Measurements from ENCODE around the gene SLC9A3.

Gene SLC9A3

GRCh38 chr5:435156-435790 is 89.0 kb downstream of the SLC9A3 start:
- Mint-ChIP-seq H3K4me3 (no peak overlapping the region), H3K27me3 (peaks cover 7 to 22% of the 10 kb centered on the region in 2 donors), H3K9me3 (no peaks in the 10 kb centered on the region), H3K36me3 (peaks cover 71 to 72% of the 10 kb centered on the region in 2 donors), H3K4me1 (peaks cover 23 to 48% of the 10 kb centered on the region in 2 donors), H3K27ac (no peak overlapping the region)
- DNase-seq = no peak
- no peak for ATAC-seq (replicated peaks)

- H3K4me3 Mint-ChIP-seq = no peak overlapping the region
- peaks cover 74 to 78% of the 10 kb centered on the region in 2 donors for H3K36me3 Mint-ChIP-seq
- no peak for DNase-seq
- peaks cover 23 to 48% of the 10 kb centered on the region in 2 donors for H3K4me1 Mint-ChIP-seq
- peaks cover 7 to 27% of the 10 kb centered on the region in 2 donors for H3K27me3 Mint-ChIP-seq
- ATAC-seq (replicated peaks) = no peak
- peak overlapping the region; percentile 56 for H3K27ac Mint-ChIP-seq
- H3K9me3 Mint-ChIP-seq = no peaks in the 10 kb centered on the region
Observed at GRCh38 chr5:434443-435146, 89.7 kb downstream of the SLC9A3 start.

- peaks cover 7 to 27% of the 10 kb centered on the region in 2 donors for H3K27me3 Mint-ChIP-seq
- peak overlapping the region; percentile 47 for H3K27ac Mint-ChIP-seq
- H3K4me3 Mint-ChIP-seq = no peak overlapping the region
- H3K36me3 Mint-ChIP-seq = peaks cover 76 to 78% of the 10 kb centered on the region in 2 donors
- H3K4me1 Mint-ChIP-seq = peaks cover 24 to 45% of the 10 kb centered on the region in 2 donors
- no peak for ATAC-seq (replicated peaks)
- DNase-seq = no peak
- H3K9me3 Mint-ChIP-seq = no peaks in the 10 kb centered on the region
Observed at GRCh38 chr5:433836-434235, 90.4 kb downstream of the SLC9A3 start.

GRCh38 chr5:432928-433791 is 91.1 kb downstream of the SLC9A3 start:
- Mint-ChIP-seq H3K9me3 (no peaks in the 10 kb centered on the region), H3K4me1 (peaks cover 24 to 45% of the 10 kb centered on the region in 2 donors), H3K36me3 (peaks cover 82 to 84% of the 10 kb centered on the region in 2 donors), H3K27me3 (peaks cover 7 to 27% of the 10 kb centered on the region in 2 donors), H3K27ac (peak overlapping the region; percentile 59), H3K4me3 (no peak overlapping the region)
- DNase-seq (no peak), ATAC-seq (replicated peaks) (no peak)

GRCh38 chr5:432201-432927 is 91.9 kb downstream of the SLC9A3 start:
- H3K27me3 Mint-ChIP-seq = peaks cover 7 to 30% of the 10 kb centered on the region in 2 donors
- H3K27ac Mint-ChIP-seq = no peak overlapping the region
- H3K4me3 Mint-ChIP-seq = no peak overlapping the region
- DNase-seq (no peak), ATAC-seq (replicated peaks) (no peak)
- peaks cover 24 to 45% of the 10 kb centered on the region in 2 donors for H3K4me1 Mint-ChIP-seq
- H3K36me3 Mint-ChIP-seq = peaks cover 88 to 89% of the 10 kb centered on the region in 2 donors
- no peaks in the 10 kb centered on the region for H3K9me3 Mint-ChIP-seq

- Mint-ChIP-seq H3K4me1 (peaks cover 27 to 42% of the 10 kb centered on the region in 2 donors), H3K9me3 (peaks cover 0 to 3% of the 10 kb centered on the region in 2 donors), H3K27me3 (peaks cover 11 to 33% of the 10 kb centered on the region in 2 donors), H3K27ac (no peak overlapping the region), H3K4me3 (no peak overlapping the region), H3K36me3 (peaks cover 87 to 92% of the 10 kb centered on the region in 2 donors)
- DNase-seq (no peak), ATAC-seq (replicated peaks) (no peak)
Observed at GRCh38 chr5:431711-432050, 92.6 kb downstream of the SLC9A3 start.

GRCh38 chr5:431001-431710 is 93.1 kb downstream of the SLC9A3 start:
- peaks cover 30 to 42% of the 10 kb centered on the region in 2 donors for H3K4me1 Mint-ChIP-seq
- peaks cover 5 to 8% of the 10 kb centered on the region in 2 donors for H3K9me3 Mint-ChIP-seq
- peaks cover 16 to 39% of the 10 kb centered on the region in 2 donors for H3K27me3 Mint-ChIP-seq
- H3K27ac Mint-ChIP-seq = no peak overlapping the region
- peaks cover 87 to 92% of the 10 kb centered on the region in 2 donors for H3K36me3 Mint-ChIP-seq
- H3K4me3 Mint-ChIP-seq = no peak overlapping the region
- DNase-seq (peak; percentile 27), ATAC-seq (replicated peaks) (peak; percentile 79 to 88)

- Mint-ChIP-seq H3K9me3 (peaks cover 7 to 11% of the 10 kb centered on the region in 2 donors), H3K4me1 (peaks cover 31 to 42% of the 10 kb centered on the region in 2 donors), H3K27ac (peak overlapping the region; percentile 65), H3K36me3 (peaks cover 86 to 92% of the 10 kb centered on the region in 2 donors), H3K27me3 (peaks cover 19 to 39% of the 10 kb centered on the region in 2 donors), H3K4me3 (no peak overlapping the region)
- DNase-seq = no peak
- ATAC-seq (replicated peaks) = peak; percentile 22 to 25
Observed at GRCh38 chr5:430214-430925, 93.9 kb downstream of the SLC9A3 start.

- H3K27me3 Mint-ChIP-seq = peaks cover 19 to 38% of the 10 kb centered on the region in 2 donors
- ATAC-seq (replicated peaks) = no peak
- peaks cover 81 to 89% of the 10 kb centered on the region in 2 donors for H3K36me3 Mint-ChIP-seq
- peaks cover 33 to 48% of the 10 kb centered on the region in 2 donors for H3K4me1 Mint-ChIP-seq
- no peak overlapping the region for H3K4me3 Mint-ChIP-seq
- H3K27ac Mint-ChIP-seq = peak overlapping the region; percentile 73
- H3K9me3 Mint-ChIP-seq = peaks cover 7 to 11% of the 10 kb centered on the region in 2 donors
- no peak for DNase-seq
Observed at GRCh38 chr5:429453-430188, 94.6 kb downstream of the SLC9A3 start.

- DNase-seq = no peak
- Mint-ChIP-seq H3K27ac (no peak overlapping the region), H3K4me1 (peaks cover 39 to 55% of the 10 kb centered on the region in 2 donors), H3K9me3 (peaks cover 7 to 11% of the 10 kb centered on the region in 2 donors), H3K27me3 (peaks cover 19 to 34% of the 10 kb centered on the region in 2 donors), H3K36me3 (peaks cover 77 to 89% of the 10 kb centered on the region in 2 donors), H3K4me3 (no peak overlapping the region)
- no peak for ATAC-seq (replicated peaks)
Observed at GRCh38 chr5:428754-429452, 95.3 kb downstream of the SLC9A3 start.

GRCh38 chr5:428219-428618 is 96.0 kb downstream of the SLC9A3 start:
- Mint-ChIP-seq H3K36me3 (peaks cover 76 to 89% of the 10 kb centered on the region in 2 donors), H3K27me3 (peaks cover 14 to 28% of the 10 kb centered on the region in 2 donors), H3K27ac (no peak overlapping the region), H3K4me3 (no peak overlapping the region), H3K9me3 (peaks cover 7 to 11% of the 10 kb centered on the region in 2 donors), H3K4me1 (peaks cover 43 to 62% of the 10 kb centered on the region in 2 donors)
- DNase-seq = no peak
- ATAC-seq (replicated peaks) = no peak
